GM18520 (cell line): ENCODE data around the gene ING3.

Experiments
- ATAC-seq: cut with Tn5 transposase; IDR thresholded peaks from one replicate; pipeline ENCODE4 v1.9.1; 2021; ENCODE audit not compliant: unreplicated experiment

The ING3 gene

GRCh38 chr7:120988591-120989256, 38.1 kb downstream of the ING3 start, which contains the start of gene CPED1:
Gene CPED1, plus strand, starts transcription at chr7:120988711. Its CDS starts 911 bp downstream, at chr7:120989622.
- no peak for ATAC-seq

GRCh38 chr7:120989257-120990220, 39.0 kb downstream of the ING3 start:
- no peak for ATAC-seq

DNA sequence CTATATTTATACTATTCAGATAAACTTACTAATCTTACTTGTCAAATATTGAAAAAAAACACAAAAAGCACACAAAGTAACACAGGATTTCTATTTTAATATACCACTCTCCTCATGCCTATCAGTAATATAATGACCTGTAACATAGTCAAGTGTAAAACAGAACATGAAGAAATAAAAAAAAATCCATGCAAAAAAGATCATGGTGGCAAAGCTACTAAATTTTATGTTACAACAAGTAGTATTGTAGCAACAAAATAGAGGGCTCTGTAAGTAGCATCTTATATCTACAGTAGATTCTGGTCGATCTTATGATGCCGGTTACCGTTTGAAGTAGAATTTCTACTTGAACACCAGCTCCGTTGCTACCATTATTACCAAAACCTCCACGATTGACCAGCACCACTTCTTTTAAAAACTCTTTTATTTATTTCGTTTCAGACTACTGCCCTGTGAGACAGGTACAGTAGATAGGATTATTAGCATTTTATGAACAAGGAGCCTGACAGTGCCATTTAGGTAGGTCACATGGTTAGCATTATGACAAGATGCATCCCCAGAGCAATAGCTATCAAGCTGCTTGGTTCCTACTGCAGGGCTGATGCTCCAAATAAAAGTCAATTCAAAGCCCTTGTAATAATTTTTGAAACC, 40.0 kb downstream of the ING3 start:
- ATAC-seq = no peak

DNA sequence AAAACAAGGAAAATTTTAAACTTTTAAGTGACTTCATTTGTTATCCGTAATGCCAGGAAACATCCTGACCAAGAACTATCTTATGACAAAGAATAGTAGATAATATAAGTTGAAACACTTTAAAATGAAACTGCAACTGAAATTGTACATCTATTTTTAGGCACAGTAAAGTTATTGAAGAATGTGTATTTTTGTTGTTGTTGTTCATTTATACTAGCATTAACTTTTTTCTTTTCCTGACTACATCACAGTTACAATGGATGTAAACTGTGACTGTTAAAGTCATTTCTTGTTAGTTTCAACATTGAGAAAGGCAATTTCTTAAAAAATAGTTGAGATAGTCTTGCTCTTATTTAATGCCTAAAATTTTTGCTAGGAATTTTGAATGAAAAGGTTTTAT, 40.6 kb downstream of the ING3 start:
- ATAC-seq = peak; percentile 23

GRCh38 chr7:120991581-120991980, 41.0 kb downstream of the ING3 start:
- no peak for ATAC-seq

DNA sequence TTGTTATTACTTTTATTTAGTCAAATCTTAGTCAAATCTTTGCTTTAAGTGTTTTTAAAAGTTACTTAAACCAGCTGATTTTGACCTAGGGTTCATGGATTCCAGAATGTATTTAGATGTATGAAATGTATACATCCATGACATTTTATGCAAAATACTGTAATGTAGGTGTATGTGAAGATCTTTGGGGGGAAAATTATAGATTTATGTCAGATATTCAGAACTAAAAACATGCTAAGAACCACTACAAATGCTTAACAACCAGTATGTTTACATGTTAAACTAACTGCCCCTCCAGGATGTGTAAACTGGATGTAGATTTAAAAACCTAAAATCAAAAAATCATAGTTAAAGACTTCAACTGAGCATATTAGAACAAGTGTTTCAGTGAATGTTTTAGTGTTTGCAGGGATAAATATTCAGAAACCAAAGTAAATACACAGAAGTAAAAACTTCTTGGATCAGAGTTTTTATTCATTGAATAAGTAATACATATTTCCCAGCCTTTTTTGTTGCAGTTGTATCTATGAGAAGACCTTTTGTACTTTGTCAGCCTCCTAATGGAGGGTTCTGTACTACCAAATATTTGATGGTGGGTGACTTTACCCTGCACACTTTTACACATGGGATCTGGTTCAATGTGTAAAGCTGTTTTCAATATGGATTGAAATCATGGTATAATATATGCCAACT, 41.8 kb downstream of the ING3 start:
- ATAC-seq = no peak

- ATAC-seq = no peak
These were observed 42.5 kb downstream of the ING3 start for GRCh38 chr7:120992965-120993494.

GRCh38 chr7:120993553-120994191, 43.1 kb downstream of the ING3 start:
- ATAC-seq = no peak

GRCh38 chr7:120994512-120995410, 44.2 kb downstream of the ING3 start:
- ATAC-seq = no peak

DNA sequence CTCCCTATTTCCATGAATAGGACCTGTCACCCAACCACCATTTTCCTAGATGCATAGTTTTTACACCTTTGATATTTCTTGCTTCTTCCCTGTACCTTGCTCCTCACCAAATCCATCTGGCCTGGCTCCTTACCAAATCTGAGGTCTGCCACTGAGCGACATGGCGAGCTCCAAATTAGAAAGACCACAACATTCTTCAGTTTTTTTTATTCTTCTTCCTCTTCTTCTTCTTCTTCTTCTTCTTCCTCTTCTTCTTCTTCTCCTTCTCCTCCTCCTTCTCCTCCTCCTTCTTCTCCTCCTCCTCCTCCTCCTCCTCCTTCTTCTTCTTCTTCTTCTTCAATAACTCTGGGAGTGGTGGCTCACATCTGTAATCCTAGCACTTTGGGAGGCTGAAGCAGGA, 45.1 kb downstream of the ING3 start:
- no peak for ATAC-seq

GRCh38 chr7:120996333-120996987, 45.9 kb downstream of the ING3 start:
- ATAC-seq = no peak

GRCh38 chr7:120996988-120997345, 46.4 kb downstream of the ING3 start:
- no peak for ATAC-seq

DNA sequence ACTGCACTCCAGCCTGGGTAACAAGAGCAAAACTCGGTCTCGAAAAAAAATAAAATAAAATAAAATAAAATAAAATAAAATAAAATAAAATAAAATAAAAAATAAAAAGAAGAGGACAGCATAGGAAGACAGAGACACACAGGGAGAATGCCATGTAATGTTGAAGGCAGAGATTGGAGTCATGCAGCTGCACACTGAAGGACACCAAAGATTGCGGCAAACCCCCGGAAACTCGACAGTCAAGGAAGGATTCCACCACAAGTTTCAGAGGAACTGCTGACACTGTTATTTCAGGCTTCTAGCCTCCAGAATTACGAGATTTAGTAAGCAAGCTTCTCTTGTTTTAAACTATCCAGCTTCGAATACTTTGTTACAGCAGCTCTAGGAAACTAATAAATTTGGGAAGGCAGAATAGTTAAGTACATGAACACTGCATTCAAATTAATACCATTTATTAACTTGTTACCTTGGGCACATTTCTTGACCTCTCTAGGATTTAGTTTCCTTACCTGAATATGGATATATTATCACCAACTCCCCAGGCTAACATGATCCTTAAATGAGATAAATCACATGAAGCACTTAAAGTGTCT, 47.4 kb downstream of the ING3 start:
- no peak for ATAC-seq

GRCh38 chr7:120998520-120998919, 47.9 kb downstream of the ING3 start:
- no peak for ATAC-seq

DNA sequence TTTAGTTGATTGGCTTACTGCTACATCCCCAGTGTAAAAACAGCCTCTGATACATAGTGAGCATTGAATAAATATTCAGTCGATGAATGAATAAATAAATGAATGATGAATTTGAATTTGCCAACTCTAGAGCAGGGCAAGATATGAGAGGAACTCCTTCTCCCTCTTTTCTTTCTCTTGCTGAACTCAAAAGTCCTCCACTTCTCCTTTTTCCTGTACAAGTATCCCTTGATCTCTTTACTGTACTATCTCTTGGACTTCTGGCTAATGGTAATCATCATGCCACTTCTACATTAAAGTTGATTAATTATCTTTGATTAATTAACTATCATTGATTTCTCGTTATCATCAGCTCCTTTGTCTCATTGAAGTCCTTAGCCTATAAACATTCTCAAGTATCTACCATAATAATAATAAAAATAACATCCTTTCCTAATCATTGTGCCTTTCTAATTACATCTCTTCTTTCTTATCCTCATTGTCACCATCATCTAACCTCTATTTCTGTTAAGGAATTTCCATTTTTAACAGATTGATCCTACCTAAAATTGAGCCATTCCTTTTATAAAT, 48.5 kb downstream of the ING3 start:
- no peak for ATAC-seq

- no peak for ATAC-seq
These were observed 49.8 kb downstream of the ING3 start for GRCh38 chr7:121000081-121000983.
